Hepatocyte (in vitro differentiated cells): ENCODE measurements around the gene TPM4. TPM values are rescaled to one million over a fixed set of nuclear protein-coding genes. Genes with fewer than 3 reads are reported as not detected.

Experiments
- DNase-seq: peaks from one replicate; pipeline ENCODE4 v3.0.0-alpha.2; 2016; ENCODE audit warnings: low spot score
- H2AFZ ChIP-seq: fragments of 200-600 bp; sonication (generic); 2 replicates; pipeline ENCODE4 v1.6.0; 2016; ENCODE audit warnings: antibody characterized with exemption, mild to moderate bottlenecking
- H3K27ac ChIP-seq: fragments of 200-600 bp; sonication (generic); 2 replicates; pipeline ENCODE4 v1.5.1; 2016; ENCODE audit warnings: mild to moderate bottlenecking
- H3K27me3 ChIP-seq: fragments of 200-600 bp; sonication (generic); 2 replicates; pipeline ENCODE4 v1.6.1; 2016
- H3K36me3 ChIP-seq: fragments of 200-600 bp; sonication (generic); replicated peaks from 2 replicates; pipeline ENCODE4 v1.5.1; 2016; ENCODE audit warnings: low read depth; ENCODE audit not compliant: insufficient read depth
- H3K4me1 ChIP-seq: fragments of 200-600 bp; sonication (generic); 2 replicates; pipeline ENCODE4 v1.5.1; 2016; ENCODE audit warnings: mild to moderate bottlenecking, moderate library complexity; ENCODE audit not compliant: insufficient read depth
- H3K4me2 ChIP-seq: fragments of 200-600 bp; sonication (generic); 2 replicates; pipeline ENCODE4 v1.6.0; 2016
- H3K4me3 ChIP-seq: fragments of 200-600 bp; sonication (generic); 2 replicates; pipeline ENCODE4 v1.5.1; 2016; ENCODE audit warnings: mild to moderate bottlenecking
- H3K79me2 ChIP-seq: fragments of 200-600 bp; sonication (generic); 2 replicates; pipeline ENCODE4 v1.6.0; 2017; ENCODE audit warnings: mild to moderate bottlenecking
- H3K9me2 ChIP-seq: fragments of 200-600 bp; sonication (generic); replicated peaks from 2 replicates; pipeline ENCODE4 v1.6.0; 2017; ENCODE audit warnings: mild to moderate bottlenecking; ENCODE audit not compliant: insufficient read depth
- H3K9me3 ChIP-seq: fragments of 200-600 bp; sonication (generic); 2 replicates; pipeline ENCODE4 v1.5.1; 2016; ENCODE audit warnings: low read depth, mild to moderate bottlenecking
- H4K20me1 ChIP-seq: fragments of 200-600 bp; sonication (generic); 2 replicates; pipeline ENCODE4 v1.6.0; 2016; ENCODE audit warnings: mild to moderate bottlenecking; ENCODE audit not compliant: insufficient read depth, poor library complexity, severe bottlenecking
- EZH2 ChIP-seq: fragments of 200-600 bp; sonication (generic); IDR thresholded peaks from 2 replicates; pipeline ENCODE4 v1.6.1; 2016; ENCODE audit warnings: antibody characterized with exemption, mild to moderate bottlenecking, borderline replicate concordance
- EZH2phosphoT487 ChIP-seq: fragments of 200-600 bp; sonication (generic); IDR thresholded peaks from one replicate; pipeline ENCODE4 v1.6.1; 2018; ENCODE audit warnings: antibody characterized with exemption, mild to moderate bottlenecking, low read depth, moderate library complexity; ENCODE audit not compliant: unreplicated experiment, severe bottlenecking
- WGBS: methylation state at CpG from one replicate; pipeline ENCODE4 v1.1.6; 2016; ENCODE audit warnings: low lambda C conversion rate; ENCODE audit errors: missing lambda C conversion rate; 5-methylcytosine and 5-hydroxymethylcytosine counted together
- polyA plus RNA-seq: library from polyadenylated mRNA; unstranded; fragments of >200 nt; fragmentation: Nextera tagmentation; extraction: Ambion mirVana; gene quantifications from 2 replicates; pipeline ENCODE4 v1.2.1, GENCODE V29; 2016
- total RNA-seq: library from RNA; depleted of rRNA; stranded (reverse); fragments of >200 nt; gene quantifications from 2 replicates; pipeline ENCODE4 v1.2.3, GENCODE V29; 2014
- TF ChIP-seq, protein P1 (sequence below): fragments of 200-600 bp; sonication (generic); IDR thresholded peaks from 2 replicates; pipeline ENCODE4 v1.5.1; 2016; ENCODE audit warnings: antibody characterized with exemption, mild to moderate bottlenecking; ENCODE audit not compliant: poor library complexity

The TPM4 gene
- total and polyA plus RNA-seq, 2 experiments from 2014 or later = 337 to 417 TPM

DNA sequence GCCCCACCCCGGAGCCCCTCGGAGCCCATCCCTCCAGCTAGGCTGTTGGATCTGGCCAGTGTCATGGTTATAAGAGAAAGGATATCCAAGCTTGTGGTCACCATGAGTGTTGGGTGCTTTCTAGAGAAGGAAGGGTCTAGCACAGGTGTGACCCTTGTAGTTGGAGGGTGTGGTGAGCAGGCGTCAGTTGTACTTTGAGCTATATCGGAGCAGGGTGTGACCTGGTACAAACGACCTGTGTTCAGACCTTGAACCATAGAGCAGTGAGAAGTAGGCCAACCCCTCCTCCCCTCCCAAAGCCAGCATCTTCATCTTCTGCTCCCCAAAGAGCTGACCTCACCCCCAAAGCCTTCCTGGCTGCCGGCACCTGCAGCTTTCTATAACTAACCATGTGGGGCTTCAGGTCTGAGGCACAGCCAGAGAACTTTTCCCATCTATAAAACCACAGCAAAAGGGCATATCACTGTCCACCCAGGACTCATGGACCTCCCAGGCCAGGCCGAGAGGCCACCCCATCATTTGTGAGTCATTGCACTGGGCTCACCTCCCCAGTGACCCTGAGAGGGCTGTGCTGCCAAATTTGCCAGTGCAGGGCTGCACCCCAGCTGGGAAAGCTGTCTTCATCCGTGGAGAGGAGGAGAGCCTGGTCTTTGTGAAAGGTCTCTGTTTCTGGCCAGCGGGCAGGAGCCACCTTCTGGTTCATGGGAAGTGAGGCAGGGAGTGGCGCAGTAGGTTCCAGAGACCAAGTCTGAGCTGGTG, 49.6 kb downstream of the TPM4 start:
- Histone ChIP-seq H3K79me2 (peaks cover under 1% of the 10 kb centered on the region), H3K27ac (no peak overlapping the region), H3K36me3 (no peaks in the 10 kb centered on the region), H3K9me3 (no peaks in the 10 kb centered on the region), H4K20me1 (no peaks in the 10 kb centered on the region), H3K4me2 (no peak overlapping the region), H3K4me3 (no peak overlapping the region), H3K4me1 (no peaks in the 10 kb centered on the region), H3K9me2 (no peaks in the 10 kb centered on the region), H3K27me3 (no peaks in the 10 kb centered on the region), H2AFZ (no peak overlapping the region)
- WGBS = 88% methylated on average over 10 of the region's 10 CpGs
- TF ChIP-seq EZH2phosphoT487 (no peak), EZH2 (no peak)
- DNase-seq = no peak

DNA sequence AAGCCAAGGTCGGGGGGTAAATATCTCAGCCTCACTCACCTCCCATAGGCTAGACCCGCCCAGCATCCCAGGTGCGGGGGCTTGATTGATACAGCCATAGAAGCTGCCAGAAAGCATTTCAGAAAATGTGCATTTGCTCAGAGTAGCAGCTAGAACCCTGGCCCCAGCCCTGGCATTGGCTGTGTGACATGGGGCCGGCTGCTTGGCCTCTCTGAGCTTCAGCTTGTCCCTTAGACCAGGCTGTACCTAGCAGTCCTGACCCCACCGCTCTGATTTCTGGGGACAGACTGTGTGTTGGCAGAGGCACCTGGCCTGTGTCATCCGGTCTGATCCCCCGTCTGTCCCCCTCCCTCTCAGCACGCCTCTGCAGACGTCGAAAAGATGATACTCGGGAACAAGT, 50.8 kb downstream of the TPM4 start:
- no peaks in the 10 kb centered on the region for H3K36me3 ChIP-seq
- WGBS = 92% methylated on average over 11 of the region's 11 CpGs

DNA sequence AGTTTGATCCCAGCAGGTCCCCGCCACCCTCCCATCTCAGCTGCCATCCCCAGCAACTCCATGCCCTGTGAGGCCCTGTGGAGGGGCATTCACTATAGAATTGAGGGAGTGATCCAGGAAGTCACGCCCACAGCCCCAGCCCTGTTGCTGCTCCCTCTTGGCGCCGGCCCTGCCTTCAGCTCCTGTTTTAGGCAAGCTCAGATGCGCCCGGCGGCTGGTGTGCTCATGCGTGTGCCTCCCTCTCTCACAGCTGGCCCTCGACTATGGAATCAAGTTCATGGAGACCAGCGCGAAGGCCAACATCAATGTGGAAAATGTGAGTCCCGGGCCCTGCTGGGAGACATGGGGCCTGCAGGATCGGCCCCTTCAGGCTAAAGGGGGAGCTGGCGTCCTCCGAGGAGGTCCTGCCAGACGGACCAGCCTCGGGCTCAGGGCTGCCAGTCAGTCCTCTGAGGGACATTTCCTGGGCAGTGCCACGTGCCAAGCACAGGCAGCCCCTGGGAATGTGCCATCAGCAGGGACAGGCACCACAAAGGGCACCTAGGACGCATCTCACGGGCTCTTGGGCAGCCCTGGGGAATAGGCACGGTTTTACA, 51.6 kb downstream of the TPM4 start:
- H3K9me2 ChIP-seq = no peaks in the 10 kb centered on the region
- DNase-seq = no peak
- H3K79me2 ChIP-seq = no peaks in the 10 kb centered on the region
- no peaks in the 10 kb centered on the region for H3K4me1 ChIP-seq
- H3K4me3 ChIP-seq = no peak overlapping the region
- H2AFZ ChIP-seq = no peak overlapping the region
- H3K27ac ChIP-seq = no peak overlapping the region
- TF ChIP-seq EZH2phosphoT487 (no peak), EZH2 (no peak)
- TF ChIP-seq, protein P1, sequence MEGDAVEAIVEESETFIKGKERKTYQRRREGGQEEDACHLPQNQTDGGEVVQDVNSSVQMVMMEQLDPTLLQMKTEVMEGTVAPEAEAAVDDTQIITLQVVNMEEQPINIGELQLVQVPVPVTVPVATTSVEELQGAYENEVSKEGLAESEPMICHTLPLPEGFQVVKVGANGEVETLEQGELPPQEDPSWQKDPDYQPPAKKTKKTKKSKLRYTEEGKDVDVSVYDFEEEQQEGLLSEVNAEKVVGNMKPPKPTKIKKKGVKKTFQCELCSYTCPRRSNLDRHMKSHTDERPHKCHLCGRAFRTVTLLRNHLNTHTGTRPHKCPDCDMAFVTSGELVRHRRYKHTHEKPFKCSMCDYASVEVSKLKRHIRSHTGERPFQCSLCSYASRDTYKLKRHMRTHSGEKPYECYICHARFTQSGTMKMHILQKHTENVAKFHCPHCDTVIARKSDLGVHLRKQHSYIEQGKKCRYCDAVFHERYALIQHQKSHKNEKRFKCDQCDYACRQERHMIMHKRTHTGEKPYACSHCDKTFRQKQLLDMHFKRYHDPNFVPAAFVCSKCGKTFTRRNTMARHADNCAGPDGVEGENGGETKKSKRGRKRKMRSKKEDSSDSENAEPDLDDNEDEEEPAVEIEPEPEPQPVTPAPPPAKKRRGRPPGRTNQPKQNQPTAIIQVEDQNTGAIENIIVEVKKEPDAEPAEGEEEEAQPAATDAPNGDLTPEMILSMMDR = no peak
- H3K27me3 ChIP-seq = no peaks in the 10 kb centered on the region
- H4K20me1 ChIP-seq = no peaks in the 10 kb centered on the region
- no peaks in the 10 kb centered on the region for H3K36me3 ChIP-seq
- H3K9me3 ChIP-seq = no peaks in the 10 kb centered on the region
- no peak overlapping the region for H3K4me2 ChIP-seq
- 98% methylated on average over 21 of the region's 21 CpGs for whole genome bisulfite sequencing

More for the DNA sequence above, 50.8 kb downstream of the TPM4 start:
- Histone ChIP-seq H3K4me3 (no peak overlapping the region), H3K4me1 (no peaks in the 10 kb centered on the region), H2AFZ (no peak overlapping the region), H4K20me1 (no peaks in the 10 kb centered on the region), H3K9me3 (no peaks in the 10 kb centered on the region), H3K79me2 (no peaks in the 10 kb centered on the region), H3K4me2 (no peak overlapping the region), H3K27ac (no peak overlapping the region), H3K27me3 (no peaks in the 10 kb centered on the region), H3K9me2 (no peaks in the 10 kb centered on the region)
- TF ChIP-seq, protein P1 = no peak
- TF ChIP-seq EZH2phosphoT487 = no peak
- TF ChIP-seq EZH2 = no peak
- no peak for DNase-seq

DNA sequence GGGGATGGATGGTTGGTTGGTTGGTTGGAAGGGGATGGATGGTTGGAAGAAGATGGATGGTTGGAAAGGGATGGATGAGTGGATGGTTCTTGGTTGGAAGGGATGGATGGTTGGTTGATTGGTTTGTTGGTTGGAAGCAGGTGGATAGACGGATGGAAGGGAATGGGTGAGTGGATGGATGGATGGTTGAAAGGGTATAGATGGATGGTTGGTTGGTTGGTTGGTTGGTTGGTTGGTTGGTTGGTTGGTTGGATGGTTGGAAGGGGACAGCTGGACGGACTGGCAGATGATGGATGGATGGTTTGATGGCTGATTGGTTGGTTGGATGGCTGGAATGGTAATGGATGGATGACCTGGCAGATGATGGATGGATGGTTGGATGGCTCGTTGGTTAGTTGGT, 55.4 kb downstream of the TPM4 start:
- H3K36me3 ChIP-seq = no peaks in the 10 kb centered on the region
- H3K9me2 ChIP-seq = no peaks in the 10 kb centered on the region
- no peaks in the 10 kb centered on the region for H4K20me1 ChIP-seq
- H3K79me2 ChIP-seq = no peaks in the 10 kb centered on the region
- no peaks in the 10 kb centered on the region for H3K4me1 ChIP-seq
- WGBS = 96% methylated on average over 3 of the region's 3 CpGs
- no peak overlapping the region for H3K27ac ChIP-seq
- H3K9me3 ChIP-seq = no peaks in the 10 kb centered on the region
- H3K4me2 ChIP-seq = no peak overlapping the region
- no peak overlapping the region for H2AFZ ChIP-seq
- no peaks in the 10 kb centered on the region for H3K27me3 ChIP-seq
- H3K4me3 ChIP-seq = no peak overlapping the region
- no peak for TF ChIP-seq EZH2
- no peak for DNase-seq
